ENCODE data around the gene HEMK1. TPM values are rescaled to one million over a fixed set of nuclear protein-coding genes. Genes with fewer than 3 reads are reported as not detected.

The HEMK1 gene
- total RNA-seq, 2 experiments from 2014 or later, result 19.3 to 27.4 TPM

DNA sequence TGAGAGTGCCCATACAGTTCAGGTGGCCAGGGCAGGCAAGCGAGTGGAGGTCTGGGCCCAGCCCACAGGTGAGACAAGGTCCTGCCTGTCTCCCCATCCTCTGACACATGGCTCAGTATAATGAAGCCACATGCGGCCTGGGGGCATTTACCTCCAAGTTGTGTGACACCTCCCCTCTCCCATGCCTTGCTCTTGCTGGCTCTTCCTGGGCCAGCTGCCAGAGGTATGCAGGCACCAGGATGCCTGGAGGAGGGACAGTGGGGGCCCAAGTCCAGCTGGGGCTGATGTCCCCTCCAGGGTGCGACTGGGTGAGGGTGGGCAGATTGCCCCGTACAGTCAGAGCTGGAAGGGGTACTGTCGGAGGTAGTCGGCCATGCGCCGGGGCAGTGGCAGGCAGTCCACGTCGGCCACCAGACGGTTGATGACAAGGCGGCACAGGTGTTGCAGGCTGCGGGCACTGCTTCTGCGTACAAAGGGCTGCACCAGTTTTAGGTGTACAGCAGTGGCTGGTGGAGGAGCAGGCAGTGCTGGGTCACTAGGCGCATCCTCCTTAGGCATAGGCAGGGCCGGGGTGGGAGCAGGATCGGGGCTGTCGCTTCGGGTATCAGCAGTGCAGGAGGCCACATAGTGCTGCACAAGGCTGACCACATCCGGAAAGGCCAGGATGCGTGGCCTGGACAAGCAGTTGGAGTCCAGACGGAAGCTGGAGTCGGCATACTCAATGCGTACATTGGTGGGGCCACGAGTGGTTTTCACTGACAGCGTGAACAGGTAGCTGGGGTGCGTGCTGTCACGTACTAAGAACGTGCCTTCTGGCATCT lies 38.2 kb downstream of the HEMK1 start:
- Histone ChIP-seq H3K27ac (ENCODE audit: low read depth, low read length, poor library complexity, severe bottlenecking) (no peak overlapping the region), H3K79me2 (ENCODE audit: insufficient read depth, low read depth, low read length) (no peaks in the 10 kb centered on the region), H3K4me1 (ENCODE audit: insufficient read depth, low read length, poor library complexity, severe bottlenecking) (no peaks in the 10 kb centered on the region), H3K4me3 (ENCODE audit: low read depth, low read length, poor library complexity, severe bottlenecking) (no peak overlapping the region), H3K36me3 (ENCODE audit: insufficient read depth, low read length) (no peaks in the 10 kb centered on the region), H4K20me1 (ENCODE audit: insufficient read depth, low read length) (no peaks in the 10 kb centered on the region), H2AFZ (ENCODE audit: low read length) (no peak overlapping the region), H3K9me3 (ENCODE audit: low read length) (no peaks in the 10 kb centered on the region), H3K9me2 (ENCODE audit: insufficient read depth, low read length) (no peaks in the 10 kb centered on the region), H3K4me2 (ENCODE audit: low read length) (no peak overlapping the region)
- BruUV-seq (replicated peaks), result no TSS peak
- ChIA-PET POLR2A (interaction anchor here (0.6 kb wide), 1 partner anchor 247 kb away, joined by 3 read pairs; no protein-coding TSS in a partner anchor), CTCF (ENCODE audit: unreplicated experiment) (no interaction called here)
- TF ChIP-seq, protein P1, sequence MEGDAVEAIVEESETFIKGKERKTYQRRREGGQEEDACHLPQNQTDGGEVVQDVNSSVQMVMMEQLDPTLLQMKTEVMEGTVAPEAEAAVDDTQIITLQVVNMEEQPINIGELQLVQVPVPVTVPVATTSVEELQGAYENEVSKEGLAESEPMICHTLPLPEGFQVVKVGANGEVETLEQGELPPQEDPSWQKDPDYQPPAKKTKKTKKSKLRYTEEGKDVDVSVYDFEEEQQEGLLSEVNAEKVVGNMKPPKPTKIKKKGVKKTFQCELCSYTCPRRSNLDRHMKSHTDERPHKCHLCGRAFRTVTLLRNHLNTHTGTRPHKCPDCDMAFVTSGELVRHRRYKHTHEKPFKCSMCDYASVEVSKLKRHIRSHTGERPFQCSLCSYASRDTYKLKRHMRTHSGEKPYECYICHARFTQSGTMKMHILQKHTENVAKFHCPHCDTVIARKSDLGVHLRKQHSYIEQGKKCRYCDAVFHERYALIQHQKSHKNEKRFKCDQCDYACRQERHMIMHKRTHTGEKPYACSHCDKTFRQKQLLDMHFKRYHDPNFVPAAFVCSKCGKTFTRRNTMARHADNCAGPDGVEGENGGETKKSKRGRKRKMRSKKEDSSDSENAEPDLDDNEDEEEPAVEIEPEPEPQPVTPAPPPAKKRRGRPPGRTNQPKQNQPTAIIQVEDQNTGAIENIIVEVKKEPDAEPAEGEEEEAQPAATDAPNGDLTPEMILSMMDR (conservative IDR thresholded peaks at IDR 0.05; ENCODE audit: low read length), result no peak
- no peak for TF ChIP-seq EZH2phosphoT487 (IDR thresholded peaks at IDR 0.05; ENCODE audit: borderline replicate concordance, low read depth, low read length)
- no peak for DNase-seq (ENCODE audit: low spot score)
- intact Hi-C loops (cut with micrococcal nuclease; ENCODE audit: unreplicated experiment), result no loop called here

DNA sequence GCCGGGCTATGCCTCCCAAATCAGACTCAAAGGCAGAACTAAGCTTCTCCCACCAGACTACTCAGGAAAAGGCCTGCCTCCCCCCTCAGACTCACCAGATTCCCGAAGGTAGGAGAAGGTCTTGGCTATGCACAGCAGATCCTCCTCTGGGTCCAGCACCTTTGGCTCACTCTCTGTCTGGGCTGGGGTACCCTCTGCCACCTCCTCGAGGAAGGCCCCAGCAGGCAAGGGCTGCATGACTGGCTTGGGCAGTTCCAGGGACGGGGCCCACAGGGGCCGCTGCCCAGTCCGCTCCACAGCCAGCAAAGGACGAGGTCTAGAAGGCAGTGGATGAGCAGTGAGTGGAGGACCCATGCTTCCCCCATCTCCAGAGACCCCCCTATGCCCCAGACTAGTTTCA lies 39.0 kb downstream of the HEMK1 start:
- Histone ChIP-seq H2AFZ (ENCODE audit: low read length) (no peak overlapping the region), H3K27ac (ENCODE audit: low read depth, low read length, poor library complexity, severe bottlenecking) (no peak overlapping the region), H3K9me3 (ENCODE audit: low read length) (no peaks in the 10 kb centered on the region), H3K4me1 (ENCODE audit: insufficient read depth, low read length, poor library complexity, severe bottlenecking) (no peaks in the 10 kb centered on the region), H4K20me1 (ENCODE audit: insufficient read depth, low read length) (no peaks in the 10 kb centered on the region), H3K79me2 (ENCODE audit: insufficient read depth, low read depth, low read length) (no peaks in the 10 kb centered on the region), H3K4me3 (ENCODE audit: low read depth, low read length, poor library complexity, severe bottlenecking) (no peak overlapping the region), H3K4me2 (ENCODE audit: low read length) (no peak overlapping the region), H3K36me3 (ENCODE audit: insufficient read depth, low read length) (no peaks in the 10 kb centered on the region), H3K9me2 (ENCODE audit: insufficient read depth, low read length) (no peaks in the 10 kb centered on the region)
- no peak for TF ChIP-seq EZH2phosphoT487 (IDR thresholded peaks at IDR 0.05; ENCODE audit: borderline replicate concordance, low read depth, low read length)
- TF ChIP-seq, protein P1 (conservative IDR thresholded peaks at IDR 0.05; ENCODE audit: low read length), result no peak
- ChIA-PET POLR2A (interaction anchor here (0.6 to 0.8 kb wide), 2 partner anchors 41 to 246 kb away, joined by 3 read pairs; partner anchors contain the start of gene C3orf18), CTCF (ENCODE audit: unreplicated experiment) (no interaction called here)
- BruUV-seq (replicated peaks), result no TSS peak
- no peak for DNase-seq (ENCODE audit: low spot score)
- intact Hi-C loops (cut with micrococcal nuclease; ENCODE audit: unreplicated experiment), result no loop called here

DNA sequence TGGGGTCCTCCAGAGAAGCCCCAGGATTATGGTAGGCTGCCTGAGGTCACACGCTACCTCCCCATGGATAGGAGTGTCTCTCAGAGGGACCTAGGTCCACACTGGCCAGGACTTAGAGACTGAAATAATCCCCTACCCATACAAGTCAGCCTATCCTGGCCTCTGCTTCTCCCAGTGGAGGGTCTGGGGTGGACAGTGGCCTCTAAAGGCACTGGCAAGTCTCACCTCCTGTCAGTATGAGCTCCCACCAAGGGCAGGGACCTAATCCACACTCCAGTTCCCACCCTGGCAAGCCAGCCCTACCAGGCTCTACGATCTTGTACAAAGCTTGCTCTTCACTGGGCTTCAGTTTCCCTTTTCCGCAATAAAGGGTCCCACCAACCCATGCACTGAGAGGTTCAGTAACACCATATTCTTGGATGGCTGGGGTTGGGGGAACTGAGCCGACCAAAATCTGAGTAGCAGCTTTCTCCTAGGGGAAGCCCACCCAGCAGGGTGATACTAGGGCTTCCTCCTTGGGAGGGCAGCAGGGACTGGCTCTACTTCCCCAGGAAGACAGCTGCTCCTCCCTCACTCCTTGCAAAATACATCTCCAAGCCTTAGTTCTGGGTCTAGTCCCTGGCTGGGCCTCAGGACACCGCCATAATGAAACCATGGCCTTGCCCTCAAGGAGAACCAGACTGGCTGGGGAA lies 39.9 kb downstream of the HEMK1 start:
- Histone ChIP-seq H3K36me3 (ENCODE audit: insufficient read depth, low read length) (no peaks in the 10 kb centered on the region), H4K20me1 (ENCODE audit: insufficient read depth, low read length) (no peaks in the 10 kb centered on the region), H3K4me2 (ENCODE audit: low read length) (no peak overlapping the region), H3K4me1 (ENCODE audit: insufficient read depth, low read length, poor library complexity, severe bottlenecking) (no peaks in the 10 kb centered on the region), H3K4me3 (ENCODE audit: low read depth, low read length, poor library complexity, severe bottlenecking) (no peak overlapping the region), H3K79me2 (ENCODE audit: insufficient read depth, low read depth, low read length) (no peaks in the 10 kb centered on the region), H3K27ac (ENCODE audit: low read depth, low read length, poor library complexity, severe bottlenecking) (no peak overlapping the region), H3K9me2 (ENCODE audit: insufficient read depth, low read length) (no peaks in the 10 kb centered on the region), H3K9me3 (ENCODE audit: low read length) (no peaks in the 10 kb centered on the region), H2AFZ (ENCODE audit: low read length) (no peak overlapping the region)
- intact Hi-C loops (cut with micrococcal nuclease; ENCODE audit: unreplicated experiment), result no loop called here
- DNase-seq (ENCODE audit: low spot score), result no peak
- ChIA-PET POLR2A (no interaction called here), CTCF (ENCODE audit: unreplicated experiment) (no interaction called here)
- TF ChIP-seq, protein P1 (conservative IDR thresholded peaks at IDR 0.05; ENCODE audit: low read length), result no peak
- no peak for TF ChIP-seq EZH2phosphoT487 (IDR thresholded peaks at IDR 0.05; ENCODE audit: borderline replicate concordance, low read depth, low read length)
- BruUV-seq (replicated peaks), result no TSS peak
